ENCODE data around the gene CCDC85C.

DNA sequence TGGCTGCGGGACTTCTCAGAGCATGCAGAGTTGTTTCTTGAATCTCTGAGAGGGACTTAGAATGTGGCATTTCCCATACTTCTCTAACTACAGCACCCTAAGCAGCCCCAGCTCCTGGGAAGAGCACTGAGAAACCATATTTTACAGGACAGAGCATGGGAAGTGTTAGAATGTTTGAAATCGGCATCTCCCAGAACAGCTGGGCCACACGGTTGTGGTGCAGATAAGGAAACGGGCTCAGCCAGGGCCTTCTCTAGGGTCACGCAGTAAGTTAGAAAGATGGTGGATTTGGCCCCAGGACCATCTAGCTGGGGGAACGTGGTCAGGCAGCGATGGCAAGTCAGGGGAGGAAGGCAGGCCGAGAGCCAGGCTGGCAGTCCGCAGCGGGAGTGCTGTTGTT is 30.4 kb upstream of the CCDC85C start:
- no peak for TF ChIP-seq POLR2AphosphoS5 (IDR thresholded peaks at IDR 0.05; ENCODE audit: low read depth, low read length)
- no peak for TF ChIP-seq POLR2A (IDR thresholded peaks at IDR 0.05; ENCODE audit: low read depth, low read length)
- TF ChIP-seq SPI1 (IDR thresholded peaks at IDR 0.05; ENCODE audit: low read depth, low read length), result no peak

Data from GM12891 (cell line).